OCI-LY7 (cell line): ENCODE results near the gene ACAP3.

Source experiments
- EZH2phosphoT487 ChIP-seq: fragments of 200-600 bp; sonication (generic); IDR thresholded peaks from 2 replicates; pipeline ENCODE4 v1.6.1; 2018; ENCODE audit warnings: low read depth, borderline replicate concordance, mild to moderate bottlenecking, mixed run types, antibody characterized with exemption, low read length, moderate library complexity, mixed read lengths
- TF ChIP-seq, protein P1 (sequence below): fragments of 200-600 bp; sonication (generic); conservative IDR thresholded peaks from 2 replicates; pipeline ENCODE4 v1.5.1; 2014; ENCODE audit warnings: mild to moderate bottlenecking, antibody characterized with exemption, low read length, moderate library complexity, mixed read lengths

DNA sequence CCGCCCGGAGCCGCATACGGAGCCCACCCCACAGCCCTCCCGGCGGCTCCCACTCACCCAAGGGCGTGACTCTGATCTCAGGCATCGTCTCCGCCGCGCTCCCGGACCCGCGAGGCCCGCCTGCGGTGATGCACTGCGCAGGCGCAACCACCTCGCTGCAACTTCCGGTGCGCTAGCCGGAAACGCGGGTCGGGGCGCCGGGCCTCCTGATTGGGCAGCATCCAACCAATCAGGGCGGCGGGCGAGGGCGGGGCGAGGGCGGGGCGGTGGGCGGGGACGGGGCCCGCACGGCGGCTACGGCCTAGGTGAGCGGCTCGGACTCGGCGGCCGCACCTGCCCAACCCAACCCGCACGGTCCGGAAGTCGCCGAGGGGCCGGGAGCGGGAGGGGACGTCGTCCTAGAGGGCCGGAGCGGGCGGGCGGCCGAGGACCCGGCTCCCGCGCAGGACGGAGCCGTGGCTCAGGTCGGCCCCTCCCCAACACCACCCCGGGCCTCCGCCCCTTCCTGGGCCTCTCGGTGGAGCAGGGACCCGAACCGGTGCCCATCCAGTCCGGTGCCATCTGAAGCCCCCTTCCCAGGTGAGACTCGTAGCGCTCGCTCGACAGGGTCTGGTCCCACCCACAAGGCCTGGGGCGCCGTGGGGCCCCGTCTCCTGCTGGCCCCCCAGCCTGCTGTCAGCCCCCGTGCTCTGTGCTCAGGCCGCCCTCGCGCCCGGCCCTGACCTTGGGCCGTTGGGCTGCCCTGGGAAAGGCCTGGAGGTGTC, 17.0 kb upstream of the ACAP3 start, which contains the start of the genes CPTP and INTS11:
- TF ChIP-seq, protein P1, sequence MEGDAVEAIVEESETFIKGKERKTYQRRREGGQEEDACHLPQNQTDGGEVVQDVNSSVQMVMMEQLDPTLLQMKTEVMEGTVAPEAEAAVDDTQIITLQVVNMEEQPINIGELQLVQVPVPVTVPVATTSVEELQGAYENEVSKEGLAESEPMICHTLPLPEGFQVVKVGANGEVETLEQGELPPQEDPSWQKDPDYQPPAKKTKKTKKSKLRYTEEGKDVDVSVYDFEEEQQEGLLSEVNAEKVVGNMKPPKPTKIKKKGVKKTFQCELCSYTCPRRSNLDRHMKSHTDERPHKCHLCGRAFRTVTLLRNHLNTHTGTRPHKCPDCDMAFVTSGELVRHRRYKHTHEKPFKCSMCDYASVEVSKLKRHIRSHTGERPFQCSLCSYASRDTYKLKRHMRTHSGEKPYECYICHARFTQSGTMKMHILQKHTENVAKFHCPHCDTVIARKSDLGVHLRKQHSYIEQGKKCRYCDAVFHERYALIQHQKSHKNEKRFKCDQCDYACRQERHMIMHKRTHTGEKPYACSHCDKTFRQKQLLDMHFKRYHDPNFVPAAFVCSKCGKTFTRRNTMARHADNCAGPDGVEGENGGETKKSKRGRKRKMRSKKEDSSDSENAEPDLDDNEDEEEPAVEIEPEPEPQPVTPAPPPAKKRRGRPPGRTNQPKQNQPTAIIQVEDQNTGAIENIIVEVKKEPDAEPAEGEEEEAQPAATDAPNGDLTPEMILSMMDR, result no peak
- TF ChIP-seq EZH2phosphoT487, result no peak
